Loucy (cell line): ENCODE results near the gene MFAP2.

Experiments used
- EZH2phosphoT487 ChIP-seq: fragments of 200-600 bp; IDR thresholded peaks from 2 replicates; pipeline ENCODE4 v1.6.1; 2018; ENCODE audit warnings: antibody characterized with exemption, mild to moderate bottlenecking, moderate library complexity, borderline replicate concordance
- TF ChIP-seq, protein P1 (sequence below): fragments of 200-600 bp; sonication (generic); conservative IDR thresholded peaks from 2 replicates; pipeline ENCODE4 v1.5.1; 2014; ENCODE audit warnings: mild to moderate bottlenecking, antibody characterized with exemption, low read length

DNA sequence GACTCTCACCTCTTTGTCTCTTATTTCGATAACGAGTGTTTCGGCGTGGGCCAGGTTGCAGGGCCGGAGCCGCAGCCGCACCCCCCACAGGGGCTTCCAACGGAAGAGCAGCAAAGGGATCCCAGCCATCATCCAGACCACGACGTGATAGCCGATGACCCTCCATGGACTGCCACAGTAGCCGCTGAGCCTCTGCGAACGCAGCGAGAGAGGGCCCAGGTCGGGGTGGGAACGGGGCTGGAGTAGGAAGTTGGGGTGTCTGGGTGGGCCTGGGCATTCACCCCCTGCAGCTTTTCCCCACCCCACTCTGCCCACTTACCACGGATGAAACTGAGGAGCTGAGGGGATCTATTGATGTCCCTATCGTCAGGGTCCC lies 24.9 kb upstream of the MFAP2 start:
- TF ChIP-seq, protein P1, sequence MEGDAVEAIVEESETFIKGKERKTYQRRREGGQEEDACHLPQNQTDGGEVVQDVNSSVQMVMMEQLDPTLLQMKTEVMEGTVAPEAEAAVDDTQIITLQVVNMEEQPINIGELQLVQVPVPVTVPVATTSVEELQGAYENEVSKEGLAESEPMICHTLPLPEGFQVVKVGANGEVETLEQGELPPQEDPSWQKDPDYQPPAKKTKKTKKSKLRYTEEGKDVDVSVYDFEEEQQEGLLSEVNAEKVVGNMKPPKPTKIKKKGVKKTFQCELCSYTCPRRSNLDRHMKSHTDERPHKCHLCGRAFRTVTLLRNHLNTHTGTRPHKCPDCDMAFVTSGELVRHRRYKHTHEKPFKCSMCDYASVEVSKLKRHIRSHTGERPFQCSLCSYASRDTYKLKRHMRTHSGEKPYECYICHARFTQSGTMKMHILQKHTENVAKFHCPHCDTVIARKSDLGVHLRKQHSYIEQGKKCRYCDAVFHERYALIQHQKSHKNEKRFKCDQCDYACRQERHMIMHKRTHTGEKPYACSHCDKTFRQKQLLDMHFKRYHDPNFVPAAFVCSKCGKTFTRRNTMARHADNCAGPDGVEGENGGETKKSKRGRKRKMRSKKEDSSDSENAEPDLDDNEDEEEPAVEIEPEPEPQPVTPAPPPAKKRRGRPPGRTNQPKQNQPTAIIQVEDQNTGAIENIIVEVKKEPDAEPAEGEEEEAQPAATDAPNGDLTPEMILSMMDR, result no peak
- TF ChIP-seq EZH2phosphoT487, result no peak
